Activated T-helper 2 cell treated with anti-CD3 and anti-CD28 coated beads, Interferon-gamma antibody, Interleukin-2, Interleukin-4, amounts not matched to agents 10 μg/mL and 5 μg/mL and 100 μg/mL, durations not matched to agents 14 hours and 24 hours and 36 hours (primary cell): ENCODE measurements around the gene DLX3. TPM values are rescaled to one million over a fixed set of nuclear protein-coding genes. Genes with fewer than 3 reads are reported as not detected.
A peak's percentile ranks its signal among the peaks of the same experiment; 100 is the strongest.

Experiments used
- DNase-seq: peaks from one replicate; pipeline ENCODE4 v3.0.0; 2021; ENCODE audit warnings: low spot score
- H3K27ac Mint-ChIP-seq: one replicate; pipeline ENCODE4 v1.8.0; 2021; ENCODE audit warnings: mixed read lengths
- H3K27me3 Mint-ChIP-seq: one replicate; pipeline ENCODE4 v1.8.0; 2021; ENCODE audit warnings: low read depth, mixed read lengths
- H3K36me3 Mint-ChIP-seq: one replicate; pipeline ENCODE4 v1.8.0; 2021; ENCODE audit warnings: low read depth, mixed read lengths
- H3K4me1 Mint-ChIP-seq: one replicate; pipeline ENCODE4 v1.8.0; 2021; ENCODE audit warnings: low read depth, mixed read lengths
- H3K4me3 Mint-ChIP-seq: one replicate; pipeline ENCODE4 v1.8.0; 2021; ENCODE audit warnings: low read depth, mild to moderate bottlenecking, moderate library complexity, mixed read lengths
- H3K9me3 Mint-ChIP-seq: one replicate; pipeline ENCODE4 v1.8.0; 2021; ENCODE audit warnings: mixed read lengths
- intact Hi-C: fragments of 100-400 bp; cut with micrococcal nuclease; formaldehyde crosslinking; loops from one replicate; pipeline ENCODE4 v1.15.1; 2023
- total RNA-seq: library from RNA; stranded (reverse); gene quantifications from 2 replicates; pipeline ENCODE4 v1.2.3, GENCODE V29; 2022

The DLX3 gene
- total RNA-seq, 1 donor from 2014 or later: not detected

GRCh38 chr17:49952209-49952911 is 42.7 kb downstream of the DLX3 start:
- Mint-ChIP-seq H3K36me3 (no peaks in the 10 kb centered on the region), H3K9me3 (no peaks in the 10 kb centered on the region), H3K4me3 (no peak overlapping the region), H3K27me3 (peaks cover 32% of the 10 kb centered on the region), H3K4me1 (no peaks in the 10 kb centered on the region), H3K27ac (no peak overlapping the region)
- peak; percentile 64 for DNase-seq
- intact Hi-C loops: loop anchor here (1.0 kb wide), 1 partner anchor 45 kb away; no protein-coding TSS in a partner anchor

GRCh38 chr17:49951362-49952082 is 43.5 kb downstream of the DLX3 start:
- peaks cover 25% of the 10 kb centered on the region for H3K27me3 Mint-ChIP-seq
- no peak for DNase-seq
- no peak overlapping the region for H3K4me3 Mint-ChIP-seq
- H3K36me3 Mint-ChIP-seq: no peaks in the 10 kb centered on the region
- H3K27ac Mint-ChIP-seq: no peak overlapping the region
- intact Hi-C loops: loop anchor here (1.0 kb wide), 1 partner anchor 46 kb away; no protein-coding TSS in a partner anchor
- H3K9me3 Mint-ChIP-seq: no peaks in the 10 kb centered on the region
- H3K4me1 Mint-ChIP-seq: no peaks in the 10 kb centered on the region

- Mint-ChIP-seq H3K9me3 (no peaks in the 10 kb centered on the region), H3K4me1 (no peaks in the 10 kb centered on the region), H3K4me3 (no peak overlapping the region), H3K36me3 (no peaks in the 10 kb centered on the region), H3K27me3 (peaks cover 24% of the 10 kb centered on the region), H3K27ac (no peak overlapping the region)
- no peak for DNase-seq
- intact Hi-C loops: no loop called here
These were observed 45.4 kb downstream of the DLX3 start for GRCh38 chr17:49949634-49950033.

GRCh38 chr17:49946964-49947584 is 48.0 kb downstream of the DLX3 start:
- H3K4me1 Mint-ChIP-seq: no peaks in the 10 kb centered on the region
- no peak overlapping the region for H3K27ac Mint-ChIP-seq
- no peaks in the 10 kb centered on the region for H3K36me3 Mint-ChIP-seq
- H3K9me3 Mint-ChIP-seq: no peaks in the 10 kb centered on the region
- intact Hi-C loops: no loop called here
- peaks cover 24% of the 10 kb centered on the region for H3K27me3 Mint-ChIP-seq
- no peak for DNase-seq
- H3K4me3 Mint-ChIP-seq: no peak overlapping the region

GRCh38 chr17:49946208-49946607 is 48.8 kb downstream of the DLX3 start:
- intact Hi-C loops: no loop called here
- Mint-ChIP-seq H3K9me3 (no peaks in the 10 kb centered on the region), H3K4me3 (no peak overlapping the region), H3K36me3 (no peaks in the 10 kb centered on the region), H3K27me3 (peaks cover 24% of the 10 kb centered on the region), H3K4me1 (no peaks in the 10 kb centered on the region), H3K27ac (no peak overlapping the region)
- DNase-seq: no peak

GRCh38 chr17:49944273-49944870 is 50.7 kb downstream of the DLX3 start:
- Mint-ChIP-seq H3K27ac (no peak overlapping the region), H3K4me1 (no peaks in the 10 kb centered on the region), H3K9me3 (no peaks in the 10 kb centered on the region), H3K27me3 (peaks cover 20% of the 10 kb centered on the region), H3K4me3 (no peak overlapping the region), H3K36me3 (no peaks in the 10 kb centered on the region)
- intact Hi-C loops: no loop called here
- DNase-seq: no peak

- H3K4me1 Mint-ChIP-seq: peaks cover 2% of the 10 kb centered on the region
- intact Hi-C loops: no loop called here
- H3K9me3 Mint-ChIP-seq: no peaks in the 10 kb centered on the region
- H3K27me3 Mint-ChIP-seq: peaks cover 28% of the 10 kb centered on the region
- no peak for DNase-seq
- no peak overlapping the region for H3K4me3 Mint-ChIP-seq
- no peaks in the 10 kb centered on the region for H3K36me3 Mint-ChIP-seq
- H3K27ac Mint-ChIP-seq: no peak overlapping the region
These were observed 52.1 kb downstream of the DLX3 start for GRCh38 chr17:49942947-49943346.

GRCh38 chr17:49941427-49941826 is 53.6 kb downstream of the DLX3 start:
- Mint-ChIP-seq H3K36me3 (no peaks in the 10 kb centered on the region), H3K4me1 (peaks cover 2% of the 10 kb centered on the region), H3K9me3 (no peaks in the 10 kb centered on the region), H3K4me3 (no peak overlapping the region), H3K27me3 (peaks cover 26% of the 10 kb centered on the region), H3K27ac (no peak overlapping the region)
- DNase-seq: no peak
- intact Hi-C loops: no loop called here

Other genes starting within 250 kb of the DLX3 start
- gene FAM117A, start 231.1 kb downstream of the DLX3 start, total RNA-seq: 12.2 and 15.8 TPM in 2 replicates
- 62.1 and 65.0 TPM in 2 replicates for gene KAT7, start 206.5 kb downstream of the DLX3 start, total RNA-seq
- gene TAC4, start 147.2 kb downstream of the DLX3 start, total RNA-seq: not detected in 2 replicates
- not detected in 2 replicates for gene DLX4, start 26.0 kb downstream of the DLX3 start, total RNA-seq
- 10.1 and 10.8 TPM in 2 replicates for gene ITGA3, start 60.9 kb upstream of the DLX3 start, total RNA-seq
- 11.0 and 12.1 TPM in 2 replicates for gene PDK2, start 100.1 kb upstream of the DLX3 start, total RNA-seq
- 2.0 and 2.4 TPM in 2 replicates for gene SAMD14, start 134.9 kb upstream of the DLX3 start, total RNA-seq
- gene PPP1R9B, start 155.5 kb upstream of the DLX3 start, total RNA-seq: 126 and 130 TPM in 2 replicates
- gene SGCA, start 170.8 kb upstream of the DLX3 start, total RNA-seq: 0.41 and 0.48 TPM in 2 replicates
- gene COL1A1, start 206.4 kb upstream of the DLX3 start, total RNA-seq: 13.9 and 15.5 TPM in 2 replicates